ENCODE data around the gene SOBP. TPM values are rescaled to one million over a fixed set of nuclear protein-coding genes. Genes with fewer than 3 reads are reported as not detected.
A peak's percentile ranks its signal among the peaks of the same experiment; 100 is the strongest.

The SOBP gene, protein sequence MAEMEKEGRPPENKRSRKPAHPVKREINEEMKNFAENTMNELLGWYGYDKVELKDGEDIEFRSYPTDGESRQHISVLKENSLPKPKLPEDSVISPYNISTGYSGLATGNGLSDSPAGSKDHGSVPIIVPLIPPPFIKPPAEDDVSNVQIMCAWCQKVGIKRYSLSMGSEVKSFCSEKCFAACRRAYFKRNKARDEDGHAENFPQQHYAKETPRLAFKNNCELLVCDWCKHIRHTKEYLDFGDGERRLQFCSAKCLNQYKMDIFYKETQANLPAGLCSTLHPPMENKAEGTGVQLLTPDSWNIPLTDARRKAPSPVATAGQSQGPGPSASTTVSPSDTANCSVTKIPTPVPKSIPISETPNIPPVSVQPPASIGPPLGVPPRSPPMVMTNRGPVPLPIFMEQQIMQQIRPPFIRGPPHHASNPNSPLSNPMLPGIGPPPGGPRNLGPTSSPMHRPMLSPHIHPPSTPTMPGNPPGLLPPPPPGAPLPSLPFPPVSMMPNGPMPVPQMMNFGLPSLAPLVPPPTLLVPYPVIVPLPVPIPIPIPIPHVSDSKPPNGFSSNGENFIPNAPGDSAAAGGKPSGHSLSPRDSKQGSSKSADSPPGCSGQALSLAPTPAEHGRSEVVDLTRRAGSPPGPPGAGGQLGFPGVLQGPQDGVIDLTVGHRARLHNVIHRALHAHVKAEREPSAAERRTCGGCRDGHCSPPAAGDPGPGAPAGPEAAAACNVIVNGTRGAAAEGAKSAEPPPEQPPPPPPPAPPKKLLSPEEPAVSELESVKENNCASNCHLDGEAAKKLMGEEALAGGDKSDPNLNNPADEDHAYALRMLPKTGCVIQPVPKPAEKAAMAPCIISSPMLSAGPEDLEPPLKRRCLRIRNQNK
- 15.4 TPM for polyA plus RNA-seq (2013, experiment 1 of 4)
- polyA plus RNA-seq (2013, experiment 2 of 4): 15.9 TPM
- 12.5 TPM for polyA plus RNA-seq (2013, experiment 3 of 4)
- 13.2 TPM for polyA plus RNA-seq (2013, experiment 4 of 4)

DNA sequence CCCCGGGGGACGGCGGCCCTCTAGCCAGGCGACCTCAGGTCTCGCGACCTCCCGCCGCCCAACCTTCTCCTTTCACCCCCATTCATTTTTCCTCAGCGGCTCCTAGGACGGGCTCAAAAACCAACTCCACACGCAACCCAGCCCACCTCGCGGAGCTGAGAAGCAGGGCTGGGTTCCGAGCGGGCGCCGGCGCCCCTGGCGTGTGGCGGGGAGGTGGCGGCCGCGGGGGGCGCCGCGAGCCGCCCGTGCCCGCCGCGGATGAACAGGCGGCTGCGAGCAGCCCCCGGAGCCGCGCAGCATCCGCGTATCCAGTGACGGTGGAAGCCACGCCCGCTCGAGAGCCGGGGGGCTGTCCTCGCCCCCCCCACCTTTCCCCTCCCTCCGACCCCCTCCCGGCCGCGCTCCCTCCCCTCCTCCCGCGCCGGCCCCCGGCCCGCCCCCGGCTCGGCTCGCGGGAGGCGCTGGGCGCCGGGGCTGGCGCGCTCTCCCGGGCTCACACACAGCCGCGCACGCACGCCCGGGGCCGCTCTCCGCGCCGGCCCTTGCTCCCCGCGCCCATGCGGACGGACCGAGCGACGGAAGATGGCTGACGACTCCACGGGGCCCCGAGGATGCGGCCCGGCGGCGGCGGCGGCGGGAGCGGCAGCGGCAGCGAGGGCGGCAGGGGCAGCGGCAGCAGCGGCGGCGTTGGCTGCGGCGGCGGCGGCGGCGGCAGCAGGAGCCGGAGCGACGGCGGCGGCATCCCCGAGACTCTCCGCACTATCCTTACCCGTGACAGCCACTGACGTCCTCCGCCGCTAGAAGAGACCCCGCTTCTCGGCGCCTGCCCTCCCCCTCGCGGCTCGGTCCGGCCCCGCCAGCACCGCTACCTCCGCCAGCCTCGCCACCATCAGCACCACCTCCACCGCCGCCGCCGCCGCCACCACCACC, at the start of gene SOBP:
TSS of gene SOBP (plus strand) at position 482 of the 930 bp plus-strand sequence. CDS start 500 bp downstream, outside the sequence.
- H3K27ac ChIP-seq (ENCODE audit: insufficient read depth, low read depth, low read length, poor library complexity, severe bottlenecking): no peak within 1 kb of the TSS
- no peaks in the 10 kb centered on the region for H3K9me3 ChIP-seq (ENCODE audit: control insufficient read depth, low read length)
- H3K27me3 ChIP-seq (ENCODE audit: control insufficient read depth, insufficient read depth, low read length, poor library complexity, severe bottlenecking): peaks cover 31% of the 10 kb centered on the region
- H3K4me1 ChIP-seq (ENCODE audit: control insufficient read depth, insufficient read depth, low read length): peaks cover 29% of the 10 kb centered on the region
- H3K4me3 ChIP-seq (ENCODE audit: insufficient read depth, low read depth, low read length): peak within 1 kb of the TSS; percentile 82
- WGBS, 2 experiments: 0% methylated on average over 121 to 128 of the region's 130 CpGs
- H3K36me3 ChIP-seq (ENCODE audit: control insufficient read depth, insufficient read depth, low read length): no peaks in the 10 kb centered on the region

DNA sequence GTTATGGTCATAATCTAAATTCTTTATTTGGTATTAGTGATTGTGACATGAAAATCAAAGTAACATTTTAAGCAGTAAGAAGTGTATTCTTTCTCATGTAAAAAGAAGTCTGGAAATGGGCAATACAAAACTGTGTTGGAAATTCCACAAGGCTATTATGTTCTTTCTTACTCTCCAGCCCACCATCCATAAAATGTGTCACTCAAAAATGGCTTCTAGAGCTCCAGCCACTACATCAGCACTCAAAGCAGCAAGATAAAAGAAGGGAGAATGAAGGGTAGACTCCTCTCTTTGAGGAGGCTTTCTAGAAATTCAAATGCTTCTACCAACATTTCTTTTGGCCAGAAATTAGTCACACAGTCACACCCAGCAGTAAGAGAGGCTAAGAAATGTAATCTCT, 49.0 kb upstream of the SOBP start:
- no peak overlapping the region for H3K4me3 ChIP-seq (ENCODE audit: insufficient read depth, low read depth, low read length)
- H3K27me3 ChIP-seq (ENCODE audit: control insufficient read depth, insufficient read depth, low read length, poor library complexity, severe bottlenecking): no peaks in the 10 kb centered on the region
- H3K4me1 ChIP-seq (ENCODE audit: control insufficient read depth, insufficient read depth, low read length): no peaks in the 10 kb centered on the region
- H3K27ac ChIP-seq (ENCODE audit: insufficient read depth, low read depth, low read length, poor library complexity, severe bottlenecking): no peak overlapping the region
- H3K36me3 ChIP-seq (ENCODE audit: control insufficient read depth, insufficient read depth, low read length): no peaks in the 10 kb centered on the region
- H3K9me3 ChIP-seq (ENCODE audit: control insufficient read depth, low read length): no peaks in the 10 kb centered on the region

DNA sequence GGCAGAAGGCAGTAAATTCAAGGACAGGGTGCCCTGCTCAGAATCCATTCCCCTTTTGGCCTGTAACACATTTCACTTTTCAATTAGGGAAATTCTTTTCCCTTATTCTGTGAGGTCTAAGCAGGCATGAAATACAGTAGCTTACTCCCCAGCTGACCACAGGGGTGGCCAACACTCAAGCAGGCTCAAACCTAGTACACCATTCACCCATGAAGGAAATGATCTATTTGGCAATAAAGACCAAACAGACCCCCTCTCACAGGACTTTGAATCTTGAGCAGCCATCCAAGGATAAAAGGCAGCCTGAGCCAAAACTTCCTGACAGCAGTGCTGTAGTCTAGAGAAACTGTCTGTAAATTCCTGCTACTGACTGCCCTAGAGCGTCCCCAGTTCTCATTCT, 48.2 kb upstream of the SOBP start:
- H3K4me3 ChIP-seq (ENCODE audit: insufficient read depth, low read depth, low read length): no peak overlapping the region
- no peaks in the 10 kb centered on the region for H3K4me1 ChIP-seq (ENCODE audit: control insufficient read depth, insufficient read depth, low read length)
- H3K36me3 ChIP-seq (ENCODE audit: control insufficient read depth, insufficient read depth, low read length): no peaks in the 10 kb centered on the region
- H3K27me3 ChIP-seq (ENCODE audit: control insufficient read depth, insufficient read depth, low read length, poor library complexity, severe bottlenecking): no peaks in the 10 kb centered on the region
- H3K9me3 ChIP-seq (ENCODE audit: control insufficient read depth, low read length): no peaks in the 10 kb centered on the region
- WGBS, 2 experiments: 76 to 94% methylated on average over 1 of the region's 1 CpG
- no peak overlapping the region for H3K27ac ChIP-seq (ENCODE audit: insufficient read depth, low read depth, low read length, poor library complexity, severe bottlenecking)

DNA sequence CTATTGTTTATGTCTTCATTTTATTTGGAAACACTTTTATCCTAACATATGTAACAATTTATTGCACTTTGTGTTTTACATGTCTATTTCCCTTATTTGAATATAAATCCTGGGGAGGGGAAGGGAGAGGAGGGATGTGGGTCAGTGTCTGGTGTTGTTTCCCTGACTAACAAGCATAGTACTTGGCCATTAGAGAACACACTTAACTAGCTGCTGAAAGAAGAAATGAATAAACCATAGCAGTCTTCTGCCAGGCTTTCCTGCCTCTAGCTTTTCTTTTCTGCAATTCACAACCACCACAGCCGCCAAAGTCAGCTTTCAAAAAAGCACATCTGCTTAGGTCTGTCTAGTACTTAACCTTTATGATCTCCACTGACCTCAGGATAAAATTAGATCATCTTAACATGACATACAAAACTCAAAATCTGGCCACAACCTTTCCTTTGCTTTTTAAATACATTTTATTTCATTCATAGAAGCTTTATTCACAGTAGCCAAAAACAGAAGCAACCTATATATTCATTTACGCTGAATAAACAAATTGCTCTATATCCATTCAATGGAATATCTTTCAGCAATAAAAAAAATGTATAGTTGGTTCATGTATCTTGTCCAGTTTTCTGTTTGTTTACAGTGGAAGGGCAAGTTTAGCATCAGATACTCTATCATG, 46.8 kb upstream of the SOBP start:
- no peaks in the 10 kb centered on the region for H3K27me3 ChIP-seq (ENCODE audit: control insufficient read depth, insufficient read depth, low read length, poor library complexity, severe bottlenecking)
- H3K27ac ChIP-seq (ENCODE audit: insufficient read depth, low read depth, low read length, poor library complexity, severe bottlenecking): no peak overlapping the region
- no peaks in the 10 kb centered on the region for H3K4me1 ChIP-seq (ENCODE audit: control insufficient read depth, insufficient read depth, low read length)
- no peaks in the 10 kb centered on the region for H3K36me3 ChIP-seq (ENCODE audit: control insufficient read depth, insufficient read depth, low read length)
- H3K4me3 ChIP-seq (ENCODE audit: insufficient read depth, low read depth, low read length): no peak overlapping the region
- WGBS, 2 experiments: 89 to 90% methylated on average over 1 to 2 of the region's 2 CpGs
- H3K9me3 ChIP-seq (ENCODE audit: control insufficient read depth, low read length): no peaks in the 10 kb centered on the region

DNA sequence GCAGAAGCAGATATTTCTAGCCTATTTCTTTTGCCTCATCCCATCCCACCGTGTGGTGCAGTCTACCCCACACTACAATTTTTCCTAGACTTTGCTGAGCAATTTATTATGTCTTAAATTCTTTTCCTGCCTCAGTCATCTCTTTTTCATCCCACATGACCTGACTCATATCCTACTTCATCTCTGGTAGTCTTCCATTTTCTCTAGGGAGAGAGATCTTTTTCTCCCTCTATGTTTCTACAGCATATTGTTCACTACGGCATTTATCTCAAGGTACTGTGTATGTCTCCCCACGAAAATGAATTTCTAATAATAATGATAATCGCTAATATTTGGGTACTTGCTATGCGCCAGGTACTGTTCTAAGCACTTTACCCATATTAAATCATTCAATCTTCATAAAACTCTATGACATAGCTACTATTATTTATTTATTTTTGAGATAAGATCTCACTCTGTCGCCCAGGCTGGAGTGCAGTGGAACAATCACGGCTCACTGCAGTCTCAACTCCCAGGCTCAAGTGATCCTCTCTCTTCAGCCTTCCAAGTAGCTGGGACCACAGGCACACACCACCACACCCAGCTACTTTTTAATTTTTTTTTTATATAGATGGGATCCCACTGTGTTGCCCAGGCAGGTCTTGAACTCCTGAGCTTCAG, 46.2 kb upstream of the SOBP start:
- H3K4me3 ChIP-seq (ENCODE audit: insufficient read depth, low read depth, low read length): no peak overlapping the region
- no peaks in the 10 kb centered on the region for H3K4me1 ChIP-seq (ENCODE audit: control insufficient read depth, insufficient read depth, low read length)
- peaks cover 3% of the 10 kb centered on the region for H3K9me3 ChIP-seq (ENCODE audit: control insufficient read depth, low read length)
- no peaks in the 10 kb centered on the region for H3K27me3 ChIP-seq (ENCODE audit: control insufficient read depth, insufficient read depth, low read length, poor library complexity, severe bottlenecking)
- no peak overlapping the region for H3K27ac ChIP-seq (ENCODE audit: insufficient read depth, low read depth, low read length, poor library complexity, severe bottlenecking)
- WGBS, 2 experiments: 93 to 94% methylated on average over 7 of the region's 7 CpGs
- no peaks in the 10 kb centered on the region for H3K36me3 ChIP-seq (ENCODE audit: control insufficient read depth, insufficient read depth, low read length)

DNA sequence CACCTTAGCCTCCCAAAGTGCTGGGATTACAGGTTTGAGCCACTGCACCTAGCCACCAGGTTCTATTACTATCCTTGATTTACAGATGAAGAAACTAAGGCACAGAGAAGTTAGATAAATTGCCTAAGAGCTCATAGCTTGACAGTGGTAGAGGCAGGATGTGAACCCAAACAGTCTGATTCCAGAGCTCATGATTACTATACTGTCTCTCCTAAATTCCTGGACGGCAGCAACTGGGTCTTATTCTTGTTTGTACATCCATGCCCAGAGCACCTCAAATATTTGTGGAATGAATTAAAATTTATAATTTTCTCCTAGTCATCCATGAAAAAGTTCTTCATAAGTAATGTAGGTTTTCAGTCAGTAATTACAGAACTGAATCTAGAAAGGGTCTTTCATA, 45.6 kb upstream of the SOBP start:
- no peaks in the 10 kb centered on the region for H3K4me1 ChIP-seq (ENCODE audit: control insufficient read depth, insufficient read depth, low read length)
- H3K36me3 ChIP-seq (ENCODE audit: control insufficient read depth, insufficient read depth, low read length): no peaks in the 10 kb centered on the region
- H3K9me3 ChIP-seq (ENCODE audit: control insufficient read depth, low read length): peaks cover 3% of the 10 kb centered on the region
- no peak overlapping the region for H3K27ac ChIP-seq (ENCODE audit: insufficient read depth, low read depth, low read length, poor library complexity, severe bottlenecking)
- no peak overlapping the region for H3K4me3 ChIP-seq (ENCODE audit: insufficient read depth, low read depth, low read length)
- H3K27me3 ChIP-seq (ENCODE audit: control insufficient read depth, insufficient read depth, low read length, poor library complexity, severe bottlenecking): no peaks in the 10 kb centered on the region
- 100% methylated on average over 1 of the region's 1 CpG for WGBS, 2 experiments

DNA sequence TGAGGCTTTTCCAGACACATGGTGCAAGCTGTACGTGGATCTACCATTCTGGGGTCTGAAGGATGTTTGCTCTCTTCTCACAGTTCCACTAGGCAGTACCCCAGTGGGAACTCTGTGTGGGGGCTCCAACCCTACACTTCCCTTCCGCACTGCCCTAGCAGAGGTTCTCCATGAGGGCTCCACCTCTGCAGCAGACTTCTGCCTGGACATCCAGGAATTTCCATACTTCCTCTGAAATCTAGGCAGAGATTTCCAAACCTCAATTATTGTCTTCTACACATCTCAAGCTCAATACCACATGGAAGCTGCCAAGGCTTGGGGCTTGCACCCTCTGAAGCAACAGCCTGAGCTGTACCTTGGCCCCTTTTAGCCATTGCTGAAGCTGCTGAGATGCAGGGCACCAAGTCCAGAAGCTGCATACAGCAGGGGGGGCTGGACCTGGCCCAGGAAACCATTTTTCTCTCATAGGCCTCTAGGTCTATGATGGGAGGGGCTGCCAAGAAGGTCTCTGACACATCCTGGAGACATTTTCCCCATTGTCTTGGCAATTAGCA, 42.2 kb upstream of the SOBP start:
- Histone ChIP-seq H3K9me3 (ENCODE audit: control insufficient read depth, low read length) (peaks cover 3% of the 10 kb centered on the region), H3K27ac (ENCODE audit: insufficient read depth, low read depth, low read length, poor library complexity, severe bottlenecking) (no peak overlapping the region), H3K27me3 (ENCODE audit: control insufficient read depth, insufficient read depth, low read length, poor library complexity, severe bottlenecking) (no peaks in the 10 kb centered on the region), H3K4me1 (ENCODE audit: control insufficient read depth, insufficient read depth, low read length) (no peaks in the 10 kb centered on the region), H3K36me3 (ENCODE audit: control insufficient read depth, insufficient read depth, low read length) (no peaks in the 10 kb centered on the region), H3K4me3 (ENCODE audit: insufficient read depth, low read depth, low read length) (no peak overlapping the region)
- 97 to 98% methylated on average over 2 of the region's 2 CpGs for WGBS, 2 experiments

DNA sequence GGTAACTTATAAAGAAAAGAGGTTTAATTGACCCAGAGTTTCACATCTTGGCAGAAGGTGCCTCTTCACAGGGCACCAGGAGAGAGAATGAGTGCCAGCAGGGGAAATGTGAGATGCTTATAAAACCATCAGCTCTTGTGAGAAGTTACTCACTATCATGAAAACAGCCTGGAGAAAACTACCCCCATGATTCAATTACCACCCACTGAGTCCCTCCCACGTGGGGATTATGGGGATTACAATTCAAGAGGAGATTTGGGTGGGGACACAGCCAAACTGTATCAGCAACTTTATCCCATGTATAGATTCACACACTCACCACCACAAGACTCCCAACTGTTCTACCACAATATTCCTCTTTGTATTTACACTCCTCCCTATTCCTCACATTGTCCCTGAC, 41.1 kb upstream of the SOBP start:
- no peak overlapping the region for H3K27ac ChIP-seq (ENCODE audit: insufficient read depth, low read depth, low read length, poor library complexity, severe bottlenecking)
- H3K9me3 ChIP-seq (ENCODE audit: control insufficient read depth, low read length): peaks cover 3% of the 10 kb centered on the region
- no peaks in the 10 kb centered on the region for H3K4me1 ChIP-seq (ENCODE audit: control insufficient read depth, insufficient read depth, low read length)
- WGBS, 2 experiments: 39 to 77% methylated on average over 1 of the region's 1 CpG
- no peaks in the 10 kb centered on the region for H3K27me3 ChIP-seq (ENCODE audit: control insufficient read depth, insufficient read depth, low read length, poor library complexity, severe bottlenecking)
- no peak overlapping the region for H3K4me3 ChIP-seq (ENCODE audit: insufficient read depth, low read depth, low read length)
- no peaks in the 10 kb centered on the region for H3K36me3 ChIP-seq (ENCODE audit: control insufficient read depth, insufficient read depth, low read length)
